Measurements from ENCODE around the gene SAMD5. TPM values are rescaled to one million over a fixed set of nuclear protein-coding genes. Genes with fewer than 3 reads are reported as not detected.

The SAMD5 gene
- total RNA-seq, 1 experiment from 2014 or later, result 4.0 TPM

DNA sequence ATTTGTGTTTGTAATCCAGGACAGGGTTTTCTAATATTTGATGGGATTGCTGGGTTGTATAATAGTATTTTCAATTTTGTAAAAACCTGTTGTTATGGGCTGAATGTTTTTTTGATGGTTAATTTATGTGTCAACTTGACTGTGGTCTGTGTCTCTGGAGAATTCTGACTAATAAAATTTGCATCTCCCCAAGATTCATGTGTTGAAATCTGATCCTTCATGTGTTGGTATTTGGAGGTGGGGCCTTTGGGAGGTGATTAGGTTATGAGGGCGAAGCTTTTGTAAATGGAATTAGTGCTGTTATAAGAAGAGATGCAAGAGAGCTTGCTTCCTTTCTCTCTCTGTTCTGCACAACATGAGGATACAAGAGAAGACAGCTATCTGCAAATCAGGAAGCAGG lies 48.7 kb upstream of the SAMD5 start:
- RAD21 ChIA-PET (ENCODE audit: low non-redundant PET in 1 of 2, low total read pairs in 2 of 2, uncharacterized antibody in 2 of 2, unreplicated experiment in 2 of 2), result no interaction called here
- no peaks in the 10 kb centered on the region for H3K9me2 ChIP-seq (ENCODE audit: insufficient read depth)

More for the DNA sequence above, 48.7 kb upstream of the SAMD5 start:
- Histone ChIP-seq H3K79me2 (ENCODE audit: insufficient read depth, low read length) (no peaks in the 10 kb centered on the region), H4K20me1 (ENCODE audit: insufficient read depth) (no peaks in the 10 kb centered on the region), H3K27ac (ENCODE audit: low read depth, low read length) (no peak overlapping the region), H3K9ac (ENCODE audit: low read length) (no peak overlapping the region), H3K27me3 (ENCODE audit: insufficient read depth, low read length) (no peaks in the 10 kb centered on the region), H3K4me2 (ENCODE audit: low read length) (no peak overlapping the region), H3K9me3 (ENCODE audit: control insufficient read depth in 1 of 2, insufficient read depth in 1 of 2, low read depth in 1 of 2, low read length in 2 of 2) (no peaks in the 10 kb centered on the region), H3K4me1 (ENCODE audit: control insufficient read depth in 1 of 2, insufficient read depth in 2 of 2, low read length in 2 of 2) (no peaks in the 10 kb centered on the region), H3K36me3 (ENCODE audit: control insufficient read depth in 1 of 2, insufficient read depth in 2 of 2, low read length in 2 of 2) (no peaks in the 10 kb centered on the region), H2AFZ (ENCODE audit: low read depth, low read length, poor library complexity, severe bottlenecking) (no peak overlapping the region), H3K4me3 (replicated peaks in 1 of 2; ENCODE audit: low read depth in 1 of 2, low read length in 2 of 2) (no peak overlapping the region)
- intact Hi-C loops (cut with micrococcal nuclease), result no loop called here
- no peak for DNase-seq (ENCODE audit: low read depth, low spot score)
- BruUV-seq (replicated peaks), result no TSS peak
- TF ChIP-seq CBX3 (IDR thresholded peaks at IDR 0.05; ENCODE audit: low read depth) (no peak), EGR1 (IDR thresholded peaks at IDR 0.05; ENCODE audit: low read depth) (no peak), SP1 (IDR thresholded peaks at IDR 0.05; ENCODE audit: low read depth) (no peak), CEBPB (IDR thresholded peaks at IDR 0.05; ENCODE audit: low read depth) (no peak), JUND (IDR thresholded peaks at IDR 0.05) (no peak), TCF7L2 (IDR thresholded peaks at IDR 0.05; ENCODE audit: borderline replicate concordance, extremely low read depth, insufficient read depth, insufficient read length) (no peak), RAD21 (IDR thresholded peaks at IDR 0.05; ENCODE audit: low read depth) (no peak), ZFX (IDR thresholded peaks at IDR 0.05) (no peak), EZH2 (IDR thresholded peaks at IDR 0.05) (no peak), EZH2phosphoT487 (IDR thresholded peaks at IDR 0.05; ENCODE audit: borderline replicate concordance) (no peak)
- TF ChIP-seq, protein P1, sequence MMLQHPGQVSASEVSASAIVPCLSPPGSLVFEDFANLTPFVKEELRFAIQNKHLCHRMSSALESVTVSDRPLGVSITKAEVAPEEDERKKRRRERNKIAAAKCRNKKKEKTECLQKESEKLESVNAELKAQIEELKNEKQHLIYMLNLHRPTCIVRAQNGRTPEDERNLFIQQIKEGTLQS (IDR thresholded peaks at IDR 0.05), result no peak
- TF ChIP-seq, protein P2, sequence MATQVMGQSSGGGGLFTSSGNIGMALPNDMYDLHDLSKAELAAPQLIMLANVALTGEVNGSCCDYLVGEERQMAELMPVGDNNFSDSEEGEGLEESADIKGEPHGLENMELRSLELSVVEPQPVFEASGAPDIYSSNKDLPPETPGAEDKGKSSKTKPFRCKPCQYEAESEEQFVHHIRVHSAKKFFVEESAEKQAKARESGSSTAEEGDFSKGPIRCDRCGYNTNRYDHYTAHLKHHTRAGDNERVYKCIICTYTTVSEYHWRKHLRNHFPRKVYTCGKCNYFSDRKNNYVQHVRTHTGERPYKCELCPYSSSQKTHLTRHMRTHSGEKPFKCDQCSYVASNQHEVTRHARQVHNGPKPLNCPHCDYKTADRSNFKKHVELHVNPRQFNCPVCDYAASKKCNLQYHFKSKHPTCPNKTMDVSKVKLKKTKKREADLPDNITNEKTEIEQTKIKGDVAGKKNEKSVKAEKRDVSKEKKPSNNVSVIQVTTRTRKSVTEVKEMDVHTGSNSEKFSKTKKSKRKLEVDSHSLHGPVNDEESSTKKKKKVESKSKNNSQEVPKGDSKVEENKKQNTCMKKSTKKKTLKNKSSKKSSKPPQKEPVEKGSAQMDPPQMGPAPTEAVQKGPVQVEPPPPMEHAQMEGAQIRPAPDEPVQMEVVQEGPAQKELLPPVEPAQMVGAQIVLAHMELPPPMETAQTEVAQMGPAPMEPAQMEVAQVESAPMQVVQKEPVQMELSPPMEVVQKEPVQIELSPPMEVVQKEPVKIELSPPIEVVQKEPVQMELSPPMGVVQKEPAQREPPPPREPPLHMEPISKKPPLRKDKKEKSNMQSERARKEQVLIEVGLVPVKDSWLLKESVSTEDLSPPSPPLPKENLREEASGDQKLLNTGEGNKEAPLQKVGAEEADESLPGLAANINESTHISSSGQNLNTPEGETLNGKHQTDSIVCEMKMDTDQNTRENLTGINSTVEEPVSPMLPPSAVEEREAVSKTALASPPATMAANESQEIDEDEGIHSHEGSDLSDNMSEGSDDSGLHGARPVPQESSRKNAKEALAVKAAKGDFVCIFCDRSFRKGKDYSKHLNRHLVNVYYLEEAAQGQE (IDR thresholded peaks at IDR 0.05; ENCODE audit: low read depth), result no peak
- TF ChIP-seq, protein P3, sequence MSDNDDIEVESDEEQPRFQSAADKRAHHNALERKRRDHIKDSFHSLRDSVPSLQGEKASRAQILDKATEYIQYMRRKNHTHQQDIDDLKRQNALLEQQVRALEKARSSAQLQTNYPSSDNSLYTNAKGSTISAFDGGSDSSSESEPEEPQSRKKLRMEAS (IDR thresholded peaks at IDR 0.05), result no peak
- TF ChIP-seq, protein P4, sequence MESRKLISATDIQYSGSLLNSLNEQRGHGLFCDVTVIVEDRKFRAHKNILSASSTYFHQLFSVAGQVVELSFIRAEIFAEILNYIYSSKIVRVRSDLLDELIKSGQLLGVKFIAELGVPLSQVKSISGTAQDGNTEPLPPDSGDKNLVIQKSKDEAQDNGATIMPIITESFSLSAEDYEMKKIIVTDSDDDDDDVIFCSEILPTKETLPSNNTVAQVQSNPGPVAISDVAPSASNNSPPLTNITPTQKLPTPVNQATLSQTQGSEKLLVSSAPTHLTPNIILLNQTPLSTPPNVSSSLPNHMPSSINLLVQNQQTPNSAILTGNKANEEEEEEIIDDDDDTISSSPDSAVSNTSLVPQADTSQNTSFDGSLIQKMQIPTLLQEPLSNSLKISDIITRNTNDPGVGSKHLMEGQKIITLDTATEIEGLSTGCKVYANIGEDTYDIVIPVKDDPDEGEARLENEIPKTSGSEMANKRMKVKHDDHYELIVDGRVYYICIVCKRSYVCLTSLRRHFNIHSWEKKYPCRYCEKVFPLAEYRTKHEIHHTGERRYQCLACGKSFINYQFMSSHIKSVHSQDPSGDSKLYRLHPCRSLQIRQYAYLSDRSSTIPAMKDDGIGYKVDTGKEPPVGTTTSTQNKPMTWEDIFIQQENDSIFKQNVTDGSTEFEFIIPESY (IDR thresholded peaks at IDR 0.05; ENCODE audit: extremely low read depth, insufficient replicate concordance, low read length), result no peak
- CTCF ChIA-PET, result no interaction called here
- POLR2A ChIA-PET, result no interaction called here
- ATAC-seq, result no peak
